Panc1 (cell line): ENCODE results near the gene DOCK4. TPM values are rescaled to one million over a fixed set of nuclear protein-coding genes. Genes with fewer than 3 reads are reported as not detected.

Experiments used
- ATAC-seq: fragments of 200-7000 bp; cut with Tn5 transposase; 2 replicates; pipeline ENCODE4 v1.9.1; 2020; ENCODE audit warnings: mild to moderate bottlenecking, moderate library complexity
- BruUV-seq: library from RNA; stranded (reverse); fragments of 400-500 nt; replicated peaks from 2 replicates; lab custom pipeline; 2021; lab: Mats Ljungman, UMichigan
- CTCF ChIA-PET: fragments of 300-600 bp; sonication (Branson Sonifier 250); formaldehyde crosslinking; loops from one replicate; lab custom pipeline; 2022; ENCODE audit warnings: antibody characterized with exemption; lab: Charles Lee
- POLR2A ChIA-PET: fragments of 300-600 bp; sonication (Branson Sonifier 250); formaldehyde crosslinking; loops from one replicate; lab custom pipeline; 2022; ENCODE audit warnings: antibody characterized with exemption; lab: Charles Lee
- DNase-seq: peaks from one replicate; pipeline ENCODE4 v3.0.0-alpha.2; 2010; ENCODE audit warnings: low read depth, low spot score
- H3K27ac ChIP-seq: 2 replicates; pipeline ENCODE4 v1.5.1; 2011; ENCODE audit warnings: mild to moderate bottlenecking, low read length, inconsistent platforms
- H3K27me3 ChIP-seq: fragments of 200-500 bp; sonication (Bioruptor generic); 2 replicates; pipeline ENCODE4 v1.6.0; 2014; ENCODE audit warnings: low read length, inconsistent platforms; ENCODE audit not compliant: control insufficient read depth, insufficient read depth
- H3K36me3 ChIP-seq: fragments of 200-500 bp; sonication (Bioruptor generic); 2 replicates; pipeline ENCODE4 v1.5.1; 2014; ENCODE audit warnings: inconsistent platforms, mild to moderate bottlenecking, low read length, moderate library complexity; ENCODE audit not compliant: control insufficient read depth, insufficient read depth
- H3K4me1 ChIP-seq: 2 replicates; pipeline ENCODE4 v1.5.1; 2011; ENCODE audit warnings: inconsistent platforms, mild to moderate bottlenecking, low read length, moderate library complexity; ENCODE audit not compliant: control insufficient read depth, insufficient read depth
- H3K4me3 ChIP-seq, 2 experiments: 2 replicates each; pipeline ENCODE4 v1.5.1; 2011 to 2012; ENCODE audit warnings: low read depth in 2 of 2, low read length in 2 of 2, mild to moderate bottlenecking in 2 of 2, inconsistent platforms in 1 of 2, moderate library complexity in 1 of 2
- H3K9me3 ChIP-seq: fragments of 200-500 bp; sonication (Bioruptor generic); 2 replicates; pipeline ENCODE4 v1.5.1; 2014; ENCODE audit warnings: low read depth, mild to moderate bottlenecking, inconsistent platforms, low read length, moderate library complexity; ENCODE audit not compliant: control insufficient read depth, insufficient read depth
- POLR2AphosphoS5 ChIP-seq: IDR thresholded peaks from 2 replicates; pipeline ENCODE4 v1.6.1; 2012; ENCODE audit warnings: mild to moderate bottlenecking, low read depth, low read length, moderate library complexity
- SIN3A ChIP-seq: IDR thresholded peaks from 2 replicates; pipeline ENCODE4 v1.6.1; 2012; ENCODE audit warnings: low read depth, mild to moderate bottlenecking, low read length, moderate library complexity, borderline replicate concordance; ENCODE audit not compliant: insufficient read depth
- TCF7L2 ChIP-seq: IDR thresholded peaks from 2 replicates; pipeline ENCODE4 v1.6.1; 2011; ENCODE audit warnings: mild to moderate bottlenecking, low read depth, low read length, inconsistent platforms
- in situ Hi-C: cut with HindIII; loops from 2 replicates; pipeline ENCODE4 v1.10.0; 2016; ENCODE audit warnings: low sequenced_read_pairs, low pct_unique_long_range_greater_than_20kb
- intact Hi-C: fragments of 100-400 bp; cut with micrococcal nuclease; formaldehyde crosslinking; loops from one replicate; pipeline ENCODE4 v1.10.0; 2022; ENCODE audit not compliant: unreplicated experiment
- total RNA-seq: library from RNA; stranded (reverse); gene quantifications from one replicate; pipeline ENCODE4 v1.2.1, GENCODE V29; 2021; ENCODE audit not compliant: unreplicated experiment
- TF ChIP-seq, protein P1 (sequence below), 2 experiments: IDR thresholded peaks; 2 replicates each; pipeline ENCODE4 v1.6.1; 2011 to 2012; ENCODE audit warnings: low read depth in 2 of 2, control low read depth in 1 of 2, low read length in 1 of 2, mild to moderate bottlenecking in 1 of 2, moderate library complexity in 1 of 2; ENCODE audit not compliant: insufficient read depth in 1 of 2
- TF ChIP-seq, protein P2 (sequence below): fragments of 450-650 bp; IDR thresholded peaks from 2 replicates; pipeline ENCODE4 v1.5.1; 2017; ENCODE audit warnings: mild to moderate bottlenecking

The DOCK4 gene
- total RNA-seq, 1 experiment from 2014 or later, result 10.8 TPM

DNA sequence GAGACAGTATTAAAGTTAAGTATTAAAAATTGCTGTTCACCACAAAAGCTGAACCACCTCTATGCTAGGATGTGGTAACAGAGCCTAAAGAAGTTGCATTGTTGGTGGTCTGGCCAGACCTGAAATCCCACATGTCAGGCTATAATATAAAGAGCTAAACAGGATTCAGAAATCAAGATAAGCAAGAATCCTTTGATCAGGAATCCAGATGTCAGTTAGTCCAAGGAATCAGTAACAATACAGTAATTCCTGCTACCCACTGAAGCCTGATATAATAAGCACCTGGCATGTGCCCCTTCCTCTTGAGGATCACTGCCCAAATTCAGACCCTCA is 49.2 kb upstream of the DOCK4 start:
- TF ChIP-seq POLR2AphosphoS5 (no peak), TCF7L2 (no peak), SIN3A (no peak)
- TF ChIP-seq, protein P1, sequence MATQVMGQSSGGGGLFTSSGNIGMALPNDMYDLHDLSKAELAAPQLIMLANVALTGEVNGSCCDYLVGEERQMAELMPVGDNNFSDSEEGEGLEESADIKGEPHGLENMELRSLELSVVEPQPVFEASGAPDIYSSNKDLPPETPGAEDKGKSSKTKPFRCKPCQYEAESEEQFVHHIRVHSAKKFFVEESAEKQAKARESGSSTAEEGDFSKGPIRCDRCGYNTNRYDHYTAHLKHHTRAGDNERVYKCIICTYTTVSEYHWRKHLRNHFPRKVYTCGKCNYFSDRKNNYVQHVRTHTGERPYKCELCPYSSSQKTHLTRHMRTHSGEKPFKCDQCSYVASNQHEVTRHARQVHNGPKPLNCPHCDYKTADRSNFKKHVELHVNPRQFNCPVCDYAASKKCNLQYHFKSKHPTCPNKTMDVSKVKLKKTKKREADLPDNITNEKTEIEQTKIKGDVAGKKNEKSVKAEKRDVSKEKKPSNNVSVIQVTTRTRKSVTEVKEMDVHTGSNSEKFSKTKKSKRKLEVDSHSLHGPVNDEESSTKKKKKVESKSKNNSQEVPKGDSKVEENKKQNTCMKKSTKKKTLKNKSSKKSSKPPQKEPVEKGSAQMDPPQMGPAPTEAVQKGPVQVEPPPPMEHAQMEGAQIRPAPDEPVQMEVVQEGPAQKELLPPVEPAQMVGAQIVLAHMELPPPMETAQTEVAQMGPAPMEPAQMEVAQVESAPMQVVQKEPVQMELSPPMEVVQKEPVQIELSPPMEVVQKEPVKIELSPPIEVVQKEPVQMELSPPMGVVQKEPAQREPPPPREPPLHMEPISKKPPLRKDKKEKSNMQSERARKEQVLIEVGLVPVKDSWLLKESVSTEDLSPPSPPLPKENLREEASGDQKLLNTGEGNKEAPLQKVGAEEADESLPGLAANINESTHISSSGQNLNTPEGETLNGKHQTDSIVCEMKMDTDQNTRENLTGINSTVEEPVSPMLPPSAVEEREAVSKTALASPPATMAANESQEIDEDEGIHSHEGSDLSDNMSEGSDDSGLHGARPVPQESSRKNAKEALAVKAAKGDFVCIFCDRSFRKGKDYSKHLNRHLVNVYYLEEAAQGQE (IDR thresholded peaks at IDR 0.05; ENCODE audit: insufficient read depth in 1 of 2, low read depth in 2 of 2, low read length in 1 of 2), result no peak
- TF ChIP-seq, protein P2, sequence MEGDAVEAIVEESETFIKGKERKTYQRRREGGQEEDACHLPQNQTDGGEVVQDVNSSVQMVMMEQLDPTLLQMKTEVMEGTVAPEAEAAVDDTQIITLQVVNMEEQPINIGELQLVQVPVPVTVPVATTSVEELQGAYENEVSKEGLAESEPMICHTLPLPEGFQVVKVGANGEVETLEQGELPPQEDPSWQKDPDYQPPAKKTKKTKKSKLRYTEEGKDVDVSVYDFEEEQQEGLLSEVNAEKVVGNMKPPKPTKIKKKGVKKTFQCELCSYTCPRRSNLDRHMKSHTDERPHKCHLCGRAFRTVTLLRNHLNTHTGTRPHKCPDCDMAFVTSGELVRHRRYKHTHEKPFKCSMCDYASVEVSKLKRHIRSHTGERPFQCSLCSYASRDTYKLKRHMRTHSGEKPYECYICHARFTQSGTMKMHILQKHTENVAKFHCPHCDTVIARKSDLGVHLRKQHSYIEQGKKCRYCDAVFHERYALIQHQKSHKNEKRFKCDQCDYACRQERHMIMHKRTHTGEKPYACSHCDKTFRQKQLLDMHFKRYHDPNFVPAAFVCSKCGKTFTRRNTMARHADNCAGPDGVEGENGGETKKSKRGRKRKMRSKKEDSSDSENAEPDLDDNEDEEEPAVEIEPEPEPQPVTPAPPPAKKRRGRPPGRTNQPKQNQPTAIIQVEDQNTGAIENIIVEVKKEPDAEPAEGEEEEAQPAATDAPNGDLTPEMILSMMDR, result no peak
- no peaks in the 10 kb centered on the region for H3K36me3 ChIP-seq
- no TSS peak for BruUV-seq

DNA sequence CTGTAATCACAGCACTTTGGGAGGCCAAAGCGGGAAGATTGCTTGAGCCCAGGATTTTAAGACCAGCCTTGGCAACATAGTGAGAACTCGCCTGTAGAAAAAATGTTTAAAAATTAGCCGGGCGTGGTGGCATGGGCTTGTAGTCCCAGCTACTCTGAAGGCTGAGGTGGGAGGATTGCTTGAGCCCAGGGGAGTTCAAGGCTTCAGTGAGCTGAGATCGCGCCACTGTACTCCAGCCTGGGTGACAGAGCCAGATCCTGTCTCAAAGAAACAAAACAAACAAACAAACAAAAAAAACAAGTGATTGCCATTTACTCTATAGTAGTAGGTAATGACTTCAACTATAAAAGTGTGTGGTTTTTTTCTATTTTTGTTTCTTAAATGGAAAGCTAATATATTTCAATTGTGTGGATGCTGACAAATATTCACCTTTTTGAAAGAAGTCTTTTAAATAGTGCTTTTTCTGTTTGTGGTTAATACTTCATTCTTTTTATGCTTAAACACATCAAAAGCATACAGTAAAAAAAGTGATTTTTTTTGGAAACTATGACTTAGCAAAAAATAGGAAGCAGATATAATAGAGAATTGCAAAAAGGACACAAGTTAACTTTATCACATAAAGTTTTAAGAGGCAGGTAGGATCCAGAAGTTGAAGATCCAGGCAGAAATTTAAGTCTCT is 48.6 kb upstream of the DOCK4 start:
- no peak for ATAC-seq
- Histone ChIP-seq H3K27ac (no peak overlapping the region), H3K4me3 (no peak overlapping the region), H3K4me1 (no peaks in the 10 kb centered on the region; the same call in 1 of the 2 replicates), H3K36me3 (no peaks in the 10 kb centered on the region), H3K27me3 (no peaks in the 10 kb centered on the region), H3K9me3 (no peaks in the 10 kb centered on the region)
- TF ChIP-seq, protein P1 (IDR thresholded peaks at IDR 0.05; ENCODE audit: insufficient read depth in 1 of 2, low read depth in 2 of 2, low read length in 1 of 2), result no peak
- TF ChIP-seq TCF7L2 (no peak), POLR2AphosphoS5 (no peak), SIN3A (no peak)
- TF ChIP-seq, protein P2, result no peak
- no TSS peak for BruUV-seq
- intact Hi-C loops, result no loop called here
- ChIA-PET POLR2A (no interaction called here), CTCF (no interaction called here)
- in situ Hi-C loops, result no loop called here
- DNase-seq, result no peak

More for the DNA sequence above, 49.2 kb upstream of the DOCK4 start:
- Histone ChIP-seq H3K27ac (no peak overlapping the region), H3K4me3 (no peak overlapping the region), H3K27me3 (no peaks in the 10 kb centered on the region), H3K4me1 (no peaks in the 10 kb centered on the region; the same call in 1 of the 2 replicates), H3K9me3 (no peaks in the 10 kb centered on the region)
- DNase-seq, result no peak
- ChIA-PET CTCF (no interaction called here), POLR2A (no interaction called here)
- ATAC-seq, result no peak
- intact Hi-C loops (no loop called here), in situ Hi-C loops (no loop called here)
